Caki2 (cell line): ENCODE results near the gene TCL1A. TPM values are rescaled to one million over a fixed set of nuclear protein-coding genes. Genes with fewer than 3 reads are reported as not detected.
A peak's percentile ranks its signal among the peaks of the same experiment; 100 is the strongest.
"Not testable (repeated sequence)": the region's sequence is repeated elsewhere in the genome, so short reads cannot be mapped to it uniquely, and the experiment has no call there.

Experiments used
- DNase-seq: peaks from one replicate; pipeline ENCODE4 v3.0.0-alpha.2; 2015; ENCODE audit warnings: low read depth
- in situ Hi-C: cut with HindIII; loops from 2 replicates; pipeline ENCODE4 v1.10.0; 2016; ENCODE audit warnings: low sequenced_read_pairs, low pct_unique_long_range_greater_than_20kb, mixed read lengths
- total RNA-seq: library from RNA; depleted of rRNA; stranded (reverse); fragments of >200 nt; shearing (Covaris generic); gene quantifications from 2 replicates; pipeline ENCODE4 v1.2.3, GENCODE V29; 2014; ENCODE audit warnings: low replicate concordance

The TCL1A gene
- total RNA-seq, 1 experiment from 2014 or later, result not detected

DNA sequence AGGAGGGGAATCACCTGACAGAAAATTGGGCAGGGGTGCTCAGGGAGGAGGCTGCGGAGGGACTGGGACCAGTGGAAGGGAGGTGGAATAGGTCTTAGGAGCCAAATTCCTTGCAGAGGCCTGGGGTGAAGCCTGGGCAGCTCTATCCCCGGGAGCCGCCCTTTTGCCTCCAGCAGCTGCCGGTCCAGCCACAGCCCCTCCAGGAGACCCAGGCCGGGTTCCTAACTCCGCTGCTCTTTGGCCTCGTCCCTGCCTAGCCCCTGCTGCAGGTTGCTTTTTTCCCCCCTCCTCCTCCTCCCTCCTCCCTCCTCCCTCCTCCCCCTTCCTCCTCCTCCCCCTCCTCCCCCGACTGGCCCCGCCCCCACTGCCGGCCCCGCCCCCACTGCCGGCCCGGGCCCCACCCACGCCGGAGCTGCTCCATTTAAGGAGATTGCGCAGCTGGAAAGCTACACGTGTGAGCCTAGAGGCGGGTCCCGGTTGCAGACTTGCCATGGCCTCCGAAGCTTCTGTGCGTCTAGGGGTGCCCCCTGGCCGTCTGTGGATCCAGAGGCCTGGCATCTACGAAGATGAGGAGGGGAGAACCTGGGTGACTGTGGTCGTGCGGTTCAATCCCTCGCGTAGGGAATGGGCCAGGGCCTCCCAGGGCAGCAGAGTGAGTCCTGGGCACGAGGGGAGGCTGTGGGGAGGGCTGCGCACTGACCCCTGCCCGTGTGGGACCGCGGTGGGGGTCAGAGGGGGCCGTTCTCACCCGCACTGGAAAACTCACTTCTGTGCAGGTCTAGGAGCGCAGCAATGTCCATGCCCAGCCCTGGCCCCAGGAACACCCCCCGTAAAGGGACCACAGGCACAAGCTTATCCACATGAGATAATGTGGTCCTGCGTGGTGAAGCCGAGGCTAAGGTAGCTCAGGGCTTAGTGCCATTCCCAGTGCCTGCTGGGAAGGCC lies 27.7 kb downstream of the TCL1A start, which contains the start of gene TCL1B:
Gene TCL1B (plus strand): TSS at position 449 of the 945 bp plus-strand sequence. CDS start 42 bp downstream, at position 491.
- no peak for DNase-seq
- in situ Hi-C loops, result no loop called here

GRCh38 chr14:95683793-95684192 lies 30.1 kb downstream of the TCL1A start:
- in situ Hi-C loops, result no loop called here
- no peak for DNase-seq

- in situ Hi-C loops, result no loop called here
- DNase-seq, result no peak
Measured at GRCh38 chr14:95681153-95681552, 32.8 kb downstream of the TCL1A start.

- in situ Hi-C loops, result no loop called here
Measured at GRCh38 chr14:95679998-95680735, 33.8 kb downstream of the TCL1A start.

DNA sequence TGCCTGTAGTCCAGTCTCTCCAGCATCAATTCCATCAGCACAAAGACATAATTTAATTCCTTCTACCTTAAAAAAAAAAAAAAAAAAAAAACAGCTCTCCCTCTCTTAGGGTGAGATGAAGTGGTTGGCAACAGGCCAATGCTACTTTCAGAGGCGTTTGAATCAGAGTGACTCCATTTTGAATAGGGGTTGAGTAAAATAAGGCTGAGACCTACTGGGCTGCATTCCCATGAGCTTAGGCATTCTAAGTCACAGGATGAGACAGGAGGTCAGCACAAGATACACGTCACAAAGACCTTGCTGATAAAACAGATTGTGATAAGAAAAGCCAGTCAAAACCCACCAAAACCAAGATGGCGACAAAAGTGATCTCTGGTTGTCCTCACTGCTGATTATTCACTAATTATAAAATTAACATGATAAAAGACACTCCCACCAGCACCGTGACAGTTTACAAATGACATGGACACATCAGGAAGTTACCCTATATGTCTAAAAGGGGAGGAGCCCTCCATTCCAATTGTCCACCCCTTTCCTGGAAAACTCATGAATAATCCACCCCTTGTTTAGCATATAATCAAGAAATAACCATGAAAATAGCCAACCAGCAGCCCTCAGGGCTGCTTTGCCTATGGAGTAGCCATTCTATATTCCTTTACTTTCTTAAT lies 34.6 kb downstream of the TCL1A start:
- in situ Hi-C loops, result no loop called here
- DNase-seq, result no peak

More at GRCh38 chr14:95679998-95680735, 33.8 kb downstream of the TCL1A start:
- no peak for DNase-seq

- in situ Hi-C loops, result no loop called here
- no peak for DNase-seq
Measured at GRCh38 chr14:95677179-95677835, 36.6 kb downstream of the TCL1A start.

GRCh38 chr14:95675486-95675885 lies 38.4 kb downstream of the TCL1A start:
- in situ Hi-C loops, result no loop called here

DNA sequence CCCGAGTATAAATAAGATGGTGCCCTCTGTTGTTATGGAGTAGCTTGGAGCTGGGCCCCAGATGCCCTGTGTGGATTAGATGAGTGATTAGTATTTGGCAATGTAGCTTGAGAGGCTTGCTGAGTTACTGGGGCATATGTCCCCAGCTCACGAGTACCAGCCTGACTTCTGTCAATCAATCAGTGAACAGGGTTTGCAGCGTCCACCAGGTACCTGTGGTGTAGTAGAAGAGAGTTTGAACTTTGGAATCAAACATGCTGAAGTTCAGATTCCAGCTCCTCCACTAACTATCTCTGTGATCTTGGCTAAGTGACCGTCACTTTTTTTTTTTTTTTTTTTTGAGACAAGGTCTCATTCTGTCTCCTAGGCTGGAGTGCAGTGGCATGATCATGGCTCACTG lies 39.3 kb downstream of the TCL1A start:
- in situ Hi-C loops, result no loop called here

More at GRCh38 chr14:95675486-95675885, 38.4 kb downstream of the TCL1A start:
- no peak for DNase-seq

GRCh38 chr14:95668235-95668772 lies 45.6 kb downstream of the TCL1A start:
- in situ Hi-C loops, result no loop called here
- no peak for DNase-seq

More for the DNA sequence above, 39.3 kb downstream of the TCL1A start:
- DNase-seq, result no peak

DNA sequence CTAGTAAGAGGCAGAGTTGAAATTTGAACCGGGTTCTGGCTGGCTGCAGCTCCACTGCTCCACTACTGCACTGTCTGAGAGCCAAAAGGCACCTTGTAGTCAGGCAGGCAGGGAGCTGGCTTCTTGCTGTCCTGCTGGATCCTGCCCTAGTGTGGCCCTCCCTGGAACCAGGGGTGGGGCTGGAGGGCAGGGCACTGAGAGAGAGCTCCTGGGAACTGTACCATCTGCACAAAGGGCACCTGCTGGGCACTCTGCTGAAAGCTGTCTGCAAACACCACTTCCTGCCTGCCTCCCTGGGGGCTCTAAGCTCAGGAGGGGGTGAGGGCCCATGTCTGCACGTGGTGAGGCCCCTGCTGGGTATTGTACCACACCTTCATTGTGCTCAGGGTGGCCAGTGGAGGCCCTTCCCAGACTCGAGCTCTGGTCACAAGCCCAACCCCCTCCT lies 46.7 kb downstream of the TCL1A start:
- in situ Hi-C loops, result no loop called here
- DNase-seq, result no peak

GRCh38 chr14:95666450-95666849 lies 47.5 kb downstream of the TCL1A start:
- in situ Hi-C loops, result no loop called here
- DNase-seq, result no peak

DNA sequence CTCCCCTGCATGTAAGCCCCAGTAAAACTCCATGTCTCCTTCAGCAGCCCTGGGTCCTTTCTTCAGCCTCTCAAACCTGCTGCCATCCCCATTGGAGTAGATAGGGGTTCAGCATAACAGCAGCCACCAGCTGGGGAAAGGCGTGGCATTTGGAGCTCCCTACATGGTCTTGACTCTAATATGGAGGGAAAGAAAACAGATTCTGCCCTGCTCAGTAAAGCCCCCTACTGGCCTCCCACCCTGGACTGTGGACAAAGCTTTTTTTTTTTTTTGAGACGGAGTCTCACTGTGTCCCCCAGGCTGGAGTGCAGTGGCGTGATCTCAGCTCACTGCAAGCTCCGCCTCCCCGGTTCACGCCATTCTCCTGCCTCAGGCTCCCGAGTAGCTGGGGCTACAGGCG lies 48.4 kb downstream of the TCL1A start:
- DNase-seq, in situ Hi-C loops: not testable (repeated sequence)

GRCh38 chr14:95664546-95664945 lies 49.4 kb downstream of the TCL1A start:
- in situ Hi-C loops, result no loop called here
- DNase-seq, result no peak

- in situ Hi-C loops, result no loop called here
- no peak for DNase-seq
Measured at GRCh38 chr14:95664066-95664465, 49.9 kb downstream of the TCL1A start.

- in situ Hi-C loops, result no loop called here
Measured at GRCh38 chr14:95663226-95663797, 50.6 kb downstream of the TCL1A start.

DNA sequence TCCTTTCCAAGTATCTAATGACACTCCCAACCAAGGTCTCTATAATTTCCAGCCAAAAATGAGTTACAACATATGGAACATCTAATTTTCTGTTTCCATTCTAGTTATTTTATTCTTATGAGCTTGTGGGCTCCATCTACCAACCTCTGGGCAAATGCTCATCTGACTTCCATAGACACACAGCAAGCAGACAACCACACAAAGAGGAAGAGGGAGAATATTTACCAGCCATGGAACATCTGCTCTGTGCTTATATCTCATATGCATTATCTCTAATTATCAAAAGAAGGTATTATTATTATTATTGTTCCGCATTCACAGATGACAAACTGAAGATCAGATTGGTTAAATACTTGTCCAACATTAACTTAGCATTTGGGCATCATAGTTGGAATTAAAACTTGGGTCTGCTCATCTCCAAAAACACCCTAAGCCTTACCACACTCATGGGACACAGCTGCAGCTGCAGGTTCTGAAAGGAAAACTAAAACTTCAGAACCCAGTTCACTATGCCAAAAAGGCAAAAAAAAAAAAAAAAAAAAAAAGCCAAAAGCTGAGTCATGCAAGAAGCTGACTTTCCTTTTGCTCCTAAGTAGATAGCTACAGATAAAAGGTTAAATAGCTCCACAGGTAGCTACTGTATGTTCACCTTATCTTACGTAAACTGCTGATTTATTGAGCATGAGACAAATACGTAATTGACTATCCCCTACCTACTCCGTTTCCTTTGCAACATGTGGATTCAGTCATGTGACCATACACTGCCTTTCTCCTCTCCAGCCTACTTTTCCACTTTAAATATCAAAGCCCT lies 51.3 kb downstream of the TCL1A start:
- DNase-seq, result peak; percentile 26
- in situ Hi-C loops, result no loop called here

More at GRCh38 chr14:95663226-95663797, 50.6 kb downstream of the TCL1A start:
- no peak for DNase-seq
